HTERT RPE-1 (cell line): ENCODE data around the gene PRSS21.

Experiments
- in situ Hi-C: fragments of 300-500 bp; cut with MboI; formaldehyde crosslinking; loops from 4 replicates; pipeline ENCODE4 v1.14.3; 2020; ENCODE audit warnings: low sequenced_read_pairs

PRSS21 gene

GRCh38 chr16:2840914-2841313, 23.9 kb downstream of the PRSS21 start:
- in situ Hi-C loops: no loop called here

GRCh38 chr16:2841606-2842339, 24.7 kb downstream of the PRSS21 start:
- in situ Hi-C loops: no loop called here

GRCh38 chr16:2842340-2843000, 25.4 kb downstream of the PRSS21 start:
- in situ Hi-C loops: no loop called here

GRCh38 chr16:2843526-2843925, 26.5 kb downstream of the PRSS21 start:
- in situ Hi-C loops: no loop called here

- in situ Hi-C loops: no loop called here
Measured at GRCh38 chr16:2845116-2845515, 28.1 kb downstream of the PRSS21 start.

- in situ Hi-C loops: no loop called here
Measured at GRCh38 chr16:2846511-2847310, 29.7 kb downstream of the PRSS21 start.

GRCh38 chr16:2848933-2849725, 32.1 kb downstream of the PRSS21 start:
- in situ Hi-C loops: no loop called here

GRCh38 chr16:2852003-2852730, 35.1 kb downstream of the PRSS21 start:
- in situ Hi-C loops: no loop called here

- in situ Hi-C loops: no loop called here
Measured at GRCh38 chr16:2852731-2853507, 35.9 kb downstream of the PRSS21 start.

- in situ Hi-C loops: no loop called here
Measured at GRCh38 chr16:2853531-2854073, 36.6 kb downstream of the PRSS21 start.

GRCh38 chr16:2854700-2855309, 37.8 kb downstream of the PRSS21 start:
- in situ Hi-C loops: no loop called here

GRCh38 chr16:2855536-2855935, 38.5 kb downstream of the PRSS21 start:
- in situ Hi-C loops: no loop called here

- in situ Hi-C loops: no loop called here
Measured at GRCh38 chr16:2856061-2856670, 39.1 kb downstream of the PRSS21 start.

GRCh38 chr16:2856686-2857450, 39.8 kb downstream of the PRSS21 start:
- in situ Hi-C loops: no loop called here

- in situ Hi-C loops: no loop called here
Measured at GRCh38 chr16:2857451-2858244, 40.6 kb downstream of the PRSS21 start, which contains the start of gene PRSS22. Gene PRSS22 (minus strand): TSS chr16:2858170. CDS start chr16:2858104, 66 bp downstream.

GRCh38 chr16:2858245-2859025, 41.4 kb downstream of the PRSS21 start:
- in situ Hi-C loops: no loop called here
